AG10803 (cell line): ENCODE measurements around the gene NEK7.

Experiments used
- DNase-seq: peaks from one replicate; pipeline ENCODE4 v3.0.0; 2010; ENCODE audit warnings: low read depth
- H3K4me3 ChIP-seq: 2 replicates; pipeline ENCODE4 v1.5.1; 2011; ENCODE audit warnings: mild to moderate bottlenecking, low read length, control low read depth
- TF ChIP-seq, protein P1 (sequence below): conservative IDR thresholded peaks from 2 replicates; pipeline ENCODE4 v1.5.1; 2011; ENCODE audit warnings: mild to moderate bottlenecking, low read length, control low read depth, inconsistent platforms

Gene NEK7

DNA sequence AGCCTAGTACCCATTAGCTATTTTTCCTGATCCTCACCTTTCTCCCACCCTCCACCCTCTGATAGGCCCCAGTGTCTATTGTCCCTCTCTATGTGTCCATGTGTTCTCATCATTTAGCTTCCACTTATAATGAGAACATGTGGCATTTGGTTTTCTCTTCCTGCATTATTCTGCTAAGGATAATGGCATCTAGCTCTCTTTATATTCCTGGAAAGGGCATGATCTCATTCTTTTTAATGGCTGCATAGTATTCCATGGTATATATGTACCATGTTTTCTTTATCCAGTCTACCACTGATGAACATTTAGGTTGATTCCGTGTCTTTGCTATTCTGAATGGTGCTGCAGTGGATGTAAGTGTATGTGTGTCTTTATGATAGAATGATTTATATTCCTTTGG is 178.9 kb downstream of the NEK7 start:
- DNase-seq, result no peak
- TF ChIP-seq, protein P1, sequence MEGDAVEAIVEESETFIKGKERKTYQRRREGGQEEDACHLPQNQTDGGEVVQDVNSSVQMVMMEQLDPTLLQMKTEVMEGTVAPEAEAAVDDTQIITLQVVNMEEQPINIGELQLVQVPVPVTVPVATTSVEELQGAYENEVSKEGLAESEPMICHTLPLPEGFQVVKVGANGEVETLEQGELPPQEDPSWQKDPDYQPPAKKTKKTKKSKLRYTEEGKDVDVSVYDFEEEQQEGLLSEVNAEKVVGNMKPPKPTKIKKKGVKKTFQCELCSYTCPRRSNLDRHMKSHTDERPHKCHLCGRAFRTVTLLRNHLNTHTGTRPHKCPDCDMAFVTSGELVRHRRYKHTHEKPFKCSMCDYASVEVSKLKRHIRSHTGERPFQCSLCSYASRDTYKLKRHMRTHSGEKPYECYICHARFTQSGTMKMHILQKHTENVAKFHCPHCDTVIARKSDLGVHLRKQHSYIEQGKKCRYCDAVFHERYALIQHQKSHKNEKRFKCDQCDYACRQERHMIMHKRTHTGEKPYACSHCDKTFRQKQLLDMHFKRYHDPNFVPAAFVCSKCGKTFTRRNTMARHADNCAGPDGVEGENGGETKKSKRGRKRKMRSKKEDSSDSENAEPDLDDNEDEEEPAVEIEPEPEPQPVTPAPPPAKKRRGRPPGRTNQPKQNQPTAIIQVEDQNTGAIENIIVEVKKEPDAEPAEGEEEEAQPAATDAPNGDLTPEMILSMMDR, result no peak
- H3K4me3 ChIP-seq, result no peak overlapping the region

GRCh38 chr1:198337886-198338285 is 181.1 kb downstream of the NEK7 start:
- no peak overlapping the region for H3K4me3 ChIP-seq
- TF ChIP-seq, protein P1, result no peak
- DNase-seq, result no peak

DNA sequence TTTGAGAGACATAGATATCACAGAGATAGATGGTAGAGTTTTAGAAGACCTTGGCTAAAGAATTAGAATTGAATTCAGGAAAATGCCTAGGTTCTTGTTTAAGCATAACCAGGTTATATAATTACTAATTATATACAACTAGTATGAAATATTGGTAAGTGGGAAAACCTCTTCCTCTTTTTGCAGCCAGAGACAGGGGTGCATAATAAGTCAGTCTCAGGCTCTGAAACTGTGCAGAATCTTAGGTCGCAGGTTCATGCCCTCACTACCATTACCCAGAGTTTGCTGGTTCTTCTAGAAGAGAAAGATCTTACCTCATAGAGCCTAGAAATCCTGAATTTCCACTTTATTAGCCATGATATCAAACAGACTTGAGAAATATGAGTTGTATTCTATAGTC is 183.3 kb downstream of the NEK7 start:
- TF ChIP-seq, protein P1, result no peak
- DNase-seq, result no peak
- no peak overlapping the region for H3K4me3 ChIP-seq

DNA sequence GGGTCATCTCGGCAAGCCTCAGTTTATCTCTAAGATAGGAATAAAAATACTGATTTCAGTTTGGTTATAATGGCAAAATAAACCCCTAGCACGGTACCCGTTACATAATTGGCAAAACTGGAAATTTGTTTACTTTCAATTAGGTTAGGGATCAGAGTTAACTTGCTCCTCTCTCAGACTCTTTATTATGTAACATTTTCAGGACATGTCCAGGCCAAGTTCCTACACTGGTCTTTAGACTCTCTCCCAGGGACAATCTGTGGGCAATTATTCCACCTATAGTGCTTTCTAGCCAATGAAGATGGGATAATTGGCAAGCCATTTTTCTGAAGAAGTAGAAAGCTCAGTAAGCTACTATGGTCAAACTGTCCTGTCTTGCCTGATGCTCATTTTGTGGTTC is 189.4 kb downstream of the NEK7 start:
- no peak for DNase-seq
- TF ChIP-seq, protein P1, result no peak
- H3K4me3 ChIP-seq, result no peak overlapping the region

DNA sequence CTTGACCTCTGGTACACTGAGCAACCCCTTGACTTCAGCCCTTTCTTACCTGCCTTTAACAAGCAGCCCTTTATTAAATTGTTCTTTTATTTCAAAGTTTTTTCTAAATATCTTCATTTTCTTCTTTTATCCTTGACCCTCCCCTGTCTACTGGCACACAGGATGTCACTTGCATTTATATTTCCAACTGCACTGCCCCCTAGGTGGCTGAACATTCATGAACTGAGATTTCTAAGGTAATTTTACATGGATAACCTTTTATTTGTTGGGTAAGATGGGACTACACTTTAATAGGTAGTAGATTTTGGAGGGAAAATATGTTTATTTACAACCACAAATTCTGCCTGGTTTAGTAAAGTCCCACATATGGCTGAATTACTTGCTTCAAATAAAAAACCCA is 193.7 kb downstream of the NEK7 start:
- DNase-seq, result no peak
- TF ChIP-seq, protein P1, result no peak

GRCh38 chr1:198352975-198353695 is 196.3 kb downstream of the NEK7 start:
- no peak for DNase-seq
- TF ChIP-seq, protein P1, result no peak
- H3K4me3 ChIP-seq, result no peak overlapping the region

More for the DNA sequence above, 193.7 kb downstream of the NEK7 start:
- no peak overlapping the region for H3K4me3 ChIP-seq

GRCh38 chr1:198357937-198358336 is 201.1 kb downstream of the NEK7 start:
- TF ChIP-seq, protein P1, result no peak
- no peak for DNase-seq
- H3K4me3 ChIP-seq, result no peak overlapping the region
